BE2C (cell line): Measurements from ENCODE around the gene EIF5A2.

Experiments
- DNase-seq: peaks from one replicate; pipeline ENCODE4 v3.0.0-alpha.2; 2020
- H3K27me3 ChIP-seq: fragments of 250-450 bp; sonication (Bioruptor Pico); 2 replicates; pipeline ENCODE4 v1.5.1; 2020; ENCODE audit warnings: mild to moderate bottlenecking
- H3K36me3 ChIP-seq: fragments of 250-450 bp; sonication (Bioruptor Pico); 2 replicates; pipeline ENCODE4 v1.5.1; 2020; ENCODE audit warnings: mild to moderate bottlenecking
- H3K4me1 ChIP-seq: fragments of 250-450 bp; sonication (Bioruptor Pico); 2 replicates; pipeline ENCODE4 v1.5.1; 2020
- H3K4me3 ChIP-seq: 2 replicates; pipeline ENCODE4 v1.5.1; 2011; ENCODE audit warnings: low read depth, low read length
- H3K9me3 ChIP-seq: fragments of 250-450 bp; sonication (Bioruptor Pico); 2 replicates; pipeline ENCODE4 v1.5.1; 2020
- CTCF ChIP-seq: IDR thresholded peaks from 2 replicates; pipeline ENCODE4 v1.5.1; 2012; ENCODE audit warnings: mild to moderate bottlenecking, low read depth, low read length

Gene EIF5A2

GRCh38 chr3:170852324-170852723 lies 56.1 kb downstream of the EIF5A2 start:
- Histone ChIP-seq H3K9me3 (no peaks in the 10 kb centered on the region), H3K36me3 (no peaks in the 10 kb centered on the region), H3K27me3 (no peaks in the 10 kb centered on the region), H3K4me1 (no peaks in the 10 kb centered on the region; the same call in 1 of the 2 replicates), H3K4me3 (no peak overlapping the region)
- no peak for DNase-seq
- no peak for TF ChIP-seq CTCF

- no peaks in the 10 kb centered on the region; the same call in 1 of the 2 replicates for H3K4me1 ChIP-seq
- no peak for DNase-seq
- TF ChIP-seq CTCF, result peak; percentile 26; the same call in 1 of the 2 replicates
- H3K27me3 ChIP-seq, result no peaks in the 10 kb centered on the region
- no peak overlapping the region for H3K4me3 ChIP-seq
- H3K36me3 ChIP-seq, result no peaks in the 10 kb centered on the region
- no peaks in the 10 kb centered on the region for H3K9me3 ChIP-seq
Measured at GRCh38 chr3:170848292-170848917, 60.0 kb downstream of the EIF5A2 start.

GRCh38 chr3:170844377-170844776 lies 64.1 kb downstream of the EIF5A2 start:
- Histone ChIP-seq H3K4me1 (no peaks in the 10 kb centered on the region; the same call in none of the 2 replicates), H3K9me3 (no peaks in the 10 kb centered on the region), H3K4me3 (no peak overlapping the region), H3K27me3 (no peaks in the 10 kb centered on the region), H3K36me3 (no peaks in the 10 kb centered on the region)
- no peak for TF ChIP-seq CTCF
- DNase-seq, result no peak

- H3K27me3 ChIP-seq, result no peaks in the 10 kb centered on the region
- H3K36me3 ChIP-seq, result no peaks in the 10 kb centered on the region
- H3K9me3 ChIP-seq, result no peaks in the 10 kb centered on the region
- peaks cover 4% of the 10 kb centered on the region; the same call in 1 of the 2 replicates for H3K4me1 ChIP-seq
- no peak overlapping the region for H3K4me3 ChIP-seq
- no peak for TF ChIP-seq CTCF
- no peak for DNase-seq
Measured at GRCh38 chr3:170840291-170840859, 68.1 kb downstream of the EIF5A2 start.

- DNase-seq, result no peak
- H3K4me1 ChIP-seq, result peaks cover 8% of the 10 kb centered on the region
- no peak for TF ChIP-seq CTCF
- no peaks in the 10 kb centered on the region for H3K27me3 ChIP-seq
- H3K9me3 ChIP-seq, result no peaks in the 10 kb centered on the region
- no peaks in the 10 kb centered on the region for H3K36me3 ChIP-seq
- no peak overlapping the region for H3K4me3 ChIP-seq
Measured at GRCh38 chr3:170839518-170840100, 68.8 kb downstream of the EIF5A2 start.
